ENCODE data around the gene CDK5. TPM values are rescaled to one million over a fixed set of nuclear protein-coding genes. Genes with fewer than 3 reads are reported as not detected.
A peak's percentile ranks its signal among the peaks of the same experiment; 100 is the strongest.

The CDK5 gene
- total RNA-seq, 3 donors from 2014 or later: 14.1 to 15.0 (median 14.3) TPM

DNA sequence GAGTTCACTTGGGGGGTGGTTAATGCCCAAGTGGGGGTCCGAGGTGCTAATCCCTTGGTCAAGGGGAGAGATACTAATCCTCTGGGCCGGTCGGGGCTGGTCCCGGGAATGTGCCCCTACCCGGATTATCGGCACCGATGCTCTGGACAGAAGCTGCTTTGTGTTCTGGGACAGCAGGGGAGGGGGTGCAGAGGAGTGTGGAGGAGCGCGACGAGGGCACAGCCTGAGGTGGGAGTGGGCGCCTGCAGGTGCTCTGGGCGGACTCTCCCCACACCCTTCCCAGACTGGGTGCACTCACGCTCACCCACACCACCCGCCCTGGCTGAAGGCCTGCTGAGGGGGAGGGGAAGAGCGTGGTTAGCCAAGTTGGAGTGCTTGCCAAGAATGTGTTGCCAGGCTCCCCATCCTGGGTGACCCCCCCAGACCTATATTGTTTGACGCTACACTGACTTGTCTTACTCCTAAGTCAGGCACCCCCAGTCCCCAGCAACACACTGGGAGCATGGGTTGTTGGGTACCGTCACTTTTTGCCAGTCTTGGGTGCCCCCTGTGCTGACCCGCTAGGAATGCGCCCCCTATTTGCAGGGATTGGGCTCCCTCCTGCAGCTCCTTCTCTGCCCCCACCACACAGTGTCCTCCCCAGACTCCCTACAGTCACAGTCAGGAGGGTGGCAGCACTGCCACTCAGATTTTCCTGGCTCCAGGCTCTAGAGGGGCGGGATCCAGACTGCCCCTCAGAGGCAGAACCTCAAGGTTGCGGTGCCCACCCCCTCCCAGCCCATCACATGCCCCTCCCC is 2.9 kb upstream of the CDK5 start:
- peaks cover 32% of the 10 kb centered on the region for H3K4me1 Mint-ChIP-seq (ENCODE audit: low read depth)
- H3K9me3 Mint-ChIP-seq: no peaks in the 10 kb centered on the region
- ATAC-seq: no peak
- no peak for DNase-seq
- peak overlapping the region; percentile 92 for H3K4me3 Mint-ChIP-seq
- H3K36me3 Mint-ChIP-seq (ENCODE audit: insufficient read depth): peaks cover 4% of the 10 kb centered on the region
- no peaks in the 10 kb centered on the region for H3K27me3 Mint-ChIP-seq (ENCODE audit: low read depth)

DNA sequence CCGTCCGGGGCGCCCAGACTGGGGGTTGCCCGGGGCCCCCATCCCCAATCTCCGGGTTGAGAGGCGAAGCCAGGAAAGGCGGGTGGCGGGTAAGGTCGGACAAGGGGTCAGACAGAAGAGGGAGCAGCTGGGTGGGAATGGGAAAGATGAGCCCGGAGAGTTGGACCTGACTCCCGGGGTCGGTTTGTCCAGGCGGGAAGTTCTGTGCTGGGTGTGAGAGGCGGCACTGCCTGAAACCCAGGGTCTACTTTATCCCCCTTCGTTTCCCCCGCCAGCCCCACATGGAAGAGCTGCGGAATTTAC is 2.4 kb upstream of the CDK5 start:
- Mint-ChIP-seq H3K4me1 (ENCODE audit: low read depth) (peaks cover 32% of the 10 kb centered on the region), H3K9me3 (no peaks in the 10 kb centered on the region), H3K4me3 (peak overlapping the region; percentile 92), H3K27me3 (ENCODE audit: low read depth) (no peaks in the 10 kb centered on the region), H3K36me3 (ENCODE audit: insufficient read depth) (no peaks in the 10 kb centered on the region)
- DNase-seq: no peak
- ATAC-seq: no peak

- Mint-ChIP-seq H3K9me3 (no peaks in the 10 kb centered on the region), H3K36me3 (ENCODE audit: insufficient read depth) (no peaks in the 10 kb centered on the region), H3K4me3 (peak within 1 kb of the TSS; percentile 92), H3K4me1 (ENCODE audit: low read depth) (peaks cover 32% of the 10 kb centered on the region), H3K27me3 (ENCODE audit: low read depth) (no peaks in the 10 kb centered on the region)
- DNase-seq (peak; percentile 70), ATAC-seq (peak; percentile 4 to 8)
Observed at GRCh38 chr7:151059367-151060112, 1.8 kb upstream of the CDK5 start, which contains the start of gene SLC4A2. TSS of gene SLC4A2 (plus strand) at chr7:151059589. CDS start at chr7:151061988, 2,399 bp downstream.

DNA sequence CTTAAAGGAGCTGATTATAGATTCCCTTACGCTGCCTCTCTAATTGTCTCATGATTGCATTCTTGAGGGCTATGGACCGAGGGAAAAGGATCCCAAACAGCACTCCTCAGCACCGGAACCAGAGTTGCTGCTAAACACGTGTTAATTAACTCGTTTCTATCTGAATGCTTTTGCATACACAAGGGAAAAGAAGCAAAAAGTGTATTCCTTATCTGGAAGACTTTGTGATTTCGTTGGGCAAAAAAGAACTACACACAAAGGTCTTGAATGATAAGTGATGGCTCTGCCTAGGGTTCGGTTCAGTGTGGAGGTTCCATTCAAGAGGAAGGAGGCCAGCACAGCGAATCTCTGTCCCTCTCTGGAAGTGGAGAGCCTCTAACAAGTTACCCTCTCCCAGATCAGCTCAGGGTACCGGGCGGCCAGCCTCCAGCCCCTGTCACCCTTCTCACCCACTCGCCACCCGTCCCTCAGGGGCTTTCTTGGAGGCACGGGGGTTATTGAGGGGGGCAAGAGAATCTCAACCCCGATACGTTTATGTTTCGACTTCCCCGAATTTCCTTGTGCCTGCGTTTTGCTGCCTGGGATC is 1.2 kb upstream of the CDK5 start:
- Mint-ChIP-seq H3K4me1 (ENCODE audit: low read depth) (peaks cover 32% of the 10 kb centered on the region), H3K4me3 (peak overlapping the region; percentile 92), H3K36me3 (ENCODE audit: insufficient read depth) (no peaks in the 10 kb centered on the region), H3K9me3 (no peaks in the 10 kb centered on the region), H3K27me3 (ENCODE audit: low read depth) (no peaks in the 10 kb centered on the region)
- DNase-seq (no peak), ATAC-seq (no peak)

GRCh38 chr7:151057989-151058780 is 488 bp upstream of the CDK5 start:
- peak overlapping the region; percentile 92 for H3K4me3 Mint-ChIP-seq

DNA sequence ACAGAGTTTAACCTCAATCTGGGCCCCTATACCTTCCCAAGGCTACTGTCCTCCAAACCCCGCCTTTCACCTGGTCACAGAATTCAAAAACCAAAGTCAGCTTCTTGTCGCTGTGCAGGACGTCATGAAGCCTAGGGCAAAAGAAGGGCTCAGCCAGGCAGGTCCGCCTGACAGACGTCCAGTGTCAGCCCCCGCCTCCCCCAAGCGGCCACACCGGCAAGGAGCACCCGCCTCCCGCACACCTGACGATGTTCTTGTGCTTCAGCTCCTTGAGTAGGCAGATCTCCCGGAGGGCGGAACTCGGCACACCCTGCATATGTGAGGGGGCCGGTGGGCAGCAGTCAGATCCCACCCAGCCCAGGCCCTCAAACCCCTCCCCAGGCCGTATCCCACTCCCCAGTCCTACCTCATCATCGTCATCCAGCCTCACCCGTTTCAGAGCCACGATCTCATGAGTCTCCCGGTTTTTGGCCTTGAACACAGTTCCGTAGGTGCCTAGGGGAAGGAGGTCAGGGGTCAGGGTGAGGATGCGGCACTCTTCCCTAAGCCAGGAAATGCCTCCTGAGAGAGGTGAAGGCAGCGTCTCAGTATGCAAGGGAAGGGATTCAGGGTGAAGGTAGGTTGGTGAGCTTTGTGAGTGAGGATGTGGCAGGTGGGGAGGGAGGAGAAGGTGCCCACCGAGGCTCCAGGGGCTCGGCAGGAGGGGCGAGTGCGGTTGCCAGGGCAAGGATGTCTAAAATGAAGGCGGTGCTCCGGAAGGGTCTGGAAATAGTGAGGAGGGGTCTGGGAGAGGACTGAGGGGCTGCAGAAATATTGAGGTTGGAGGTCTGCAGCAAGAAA is 811 bp downstream of the CDK5 start:
- Mint-ChIP-seq H3K4me3 (peak overlapping the region; percentile 92), H3K27me3 (ENCODE audit: low read depth) (no peaks in the 10 kb centered on the region), H3K9me3 (no peaks in the 10 kb centered on the region), H3K4me1 (ENCODE audit: low read depth) (peaks cover 34% of the 10 kb centered on the region), H3K36me3 (ENCODE audit: insufficient read depth) (no peaks in the 10 kb centered on the region)
- ATAC-seq (no peak), DNase-seq (no peak)

More at GRCh38 chr7:151057989-151058780, 488 bp upstream of the CDK5 start:
- ATAC-seq: peak; percentile 94 to 96
- H3K27me3 Mint-ChIP-seq (ENCODE audit: low read depth): no peaks in the 10 kb centered on the region
- H3K4me1 Mint-ChIP-seq (ENCODE audit: low read depth): peaks cover 32% of the 10 kb centered on the region
- H3K36me3 Mint-ChIP-seq (ENCODE audit: insufficient read depth): no peaks in the 10 kb centered on the region
- DNase-seq: peak; percentile 94
- H3K9me3 Mint-ChIP-seq: no peaks in the 10 kb centered on the region

- Mint-ChIP-seq H3K4me1 (ENCODE audit: low read depth) (peaks cover 30% of the 10 kb centered on the region), H3K36me3 (ENCODE audit: insufficient read depth) (no peaks in the 10 kb centered on the region), H3K4me3 (peak overlapping the region; percentile 92), H3K9me3 (no peaks in the 10 kb centered on the region), H3K27me3 (ENCODE audit: low read depth) (no peaks in the 10 kb centered on the region)
- DNase-seq (no peak), ATAC-seq (no peak)
Observed at GRCh38 chr7:151056283-151056665, 1.4 kb downstream of the CDK5 start.

DNA sequence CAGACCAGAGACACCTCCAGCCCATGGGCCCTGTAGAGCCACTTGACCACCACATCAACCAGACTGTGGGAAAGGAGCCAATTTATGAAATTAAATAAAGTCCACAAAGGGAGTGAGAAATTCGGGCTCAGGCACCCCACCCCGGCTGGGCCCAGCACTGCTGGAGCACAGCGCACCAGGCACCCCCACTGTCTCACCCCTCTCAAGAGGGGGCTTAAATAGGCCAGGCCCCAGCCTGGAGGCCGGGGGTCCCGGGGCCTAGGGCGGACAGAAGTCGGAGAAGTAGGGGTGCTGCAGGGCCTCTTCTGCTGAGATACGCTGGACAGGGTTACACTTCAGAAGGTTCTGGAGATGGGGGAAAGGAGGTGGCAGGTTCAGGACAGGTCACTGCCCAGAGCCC is 3.9 kb downstream of the CDK5 start:
- no peaks in the 10 kb centered on the region for H3K9me3 Mint-ChIP-seq
- H3K36me3 Mint-ChIP-seq (ENCODE audit: insufficient read depth): no peaks in the 10 kb centered on the region
- peaks cover 5% of the 10 kb centered on the region for H3K27me3 Mint-ChIP-seq (ENCODE audit: low read depth)
- peaks cover 18% of the 10 kb centered on the region for H3K4me1 Mint-ChIP-seq (ENCODE audit: low read depth)
- DNase-seq (no peak), ATAC-seq (no peak)
- H3K4me3 Mint-ChIP-seq: no peak overlapping the region

- Mint-ChIP-seq H3K4me3 (no peak overlapping the region), H3K36me3 (ENCODE audit: insufficient read depth) (no peaks in the 10 kb centered on the region), H3K9me3 (no peaks in the 10 kb centered on the region), H3K4me1 (ENCODE audit: low read depth) (peaks cover 14% of the 10 kb centered on the region), H3K27me3 (ENCODE audit: low read depth) (peaks cover 5% of the 10 kb centered on the region)
- DNase-seq (no peak), ATAC-seq (no peak)
Observed at GRCh38 chr7:151053096-151053495, 4.6 kb downstream of the CDK5 start.

DNA sequence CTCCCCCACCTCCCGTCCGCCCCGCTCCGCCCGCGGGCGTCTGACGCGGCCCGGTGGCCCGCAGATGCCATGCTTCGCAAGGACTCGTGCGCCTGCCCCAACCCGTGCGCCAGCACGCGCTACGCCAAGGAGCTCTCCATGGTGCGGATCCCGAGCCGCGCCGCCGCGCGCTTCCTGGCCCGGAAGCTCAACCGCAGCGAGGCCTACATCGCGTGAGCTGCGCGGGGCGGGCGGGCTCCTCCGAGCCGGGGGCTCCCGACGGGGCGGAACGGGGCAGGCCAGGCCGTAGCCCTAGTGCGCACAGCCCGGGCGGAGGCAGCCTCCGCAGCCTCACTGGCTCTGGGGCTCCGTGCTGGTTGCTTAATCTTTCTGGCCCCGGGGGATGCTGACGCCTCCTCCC is 6.6 kb downstream of the CDK5 start:
- Mint-ChIP-seq H3K36me3 (ENCODE audit: insufficient read depth) (no peaks in the 10 kb centered on the region), H3K27me3 (ENCODE audit: low read depth) (peaks cover 5% of the 10 kb centered on the region), H3K4me1 (ENCODE audit: low read depth) (peaks cover 2% of the 10 kb centered on the region), H3K9me3 (no peaks in the 10 kb centered on the region), H3K4me3 (no peak overlapping the region)
- DNase-seq (no peak), ATAC-seq (peak; percentile 84 to 90)

GRCh38 chr7:151048911-151049463 is 8.7 kb downstream of the CDK5 start:
- DNase-seq: no peak
- H3K9me3 Mint-ChIP-seq: no peaks in the 10 kb centered on the region
- H3K4me1 Mint-ChIP-seq (ENCODE audit: low read depth): peaks cover 2% of the 10 kb centered on the region
- no peak overlapping the region for H3K4me3 Mint-ChIP-seq
- no peak for ATAC-seq
- H3K27me3 Mint-ChIP-seq (ENCODE audit: low read depth): peaks cover 5% of the 10 kb centered on the region
- H3K36me3 Mint-ChIP-seq (ENCODE audit: insufficient read depth): peaks cover 2% of the 10 kb centered on the region

DNA sequence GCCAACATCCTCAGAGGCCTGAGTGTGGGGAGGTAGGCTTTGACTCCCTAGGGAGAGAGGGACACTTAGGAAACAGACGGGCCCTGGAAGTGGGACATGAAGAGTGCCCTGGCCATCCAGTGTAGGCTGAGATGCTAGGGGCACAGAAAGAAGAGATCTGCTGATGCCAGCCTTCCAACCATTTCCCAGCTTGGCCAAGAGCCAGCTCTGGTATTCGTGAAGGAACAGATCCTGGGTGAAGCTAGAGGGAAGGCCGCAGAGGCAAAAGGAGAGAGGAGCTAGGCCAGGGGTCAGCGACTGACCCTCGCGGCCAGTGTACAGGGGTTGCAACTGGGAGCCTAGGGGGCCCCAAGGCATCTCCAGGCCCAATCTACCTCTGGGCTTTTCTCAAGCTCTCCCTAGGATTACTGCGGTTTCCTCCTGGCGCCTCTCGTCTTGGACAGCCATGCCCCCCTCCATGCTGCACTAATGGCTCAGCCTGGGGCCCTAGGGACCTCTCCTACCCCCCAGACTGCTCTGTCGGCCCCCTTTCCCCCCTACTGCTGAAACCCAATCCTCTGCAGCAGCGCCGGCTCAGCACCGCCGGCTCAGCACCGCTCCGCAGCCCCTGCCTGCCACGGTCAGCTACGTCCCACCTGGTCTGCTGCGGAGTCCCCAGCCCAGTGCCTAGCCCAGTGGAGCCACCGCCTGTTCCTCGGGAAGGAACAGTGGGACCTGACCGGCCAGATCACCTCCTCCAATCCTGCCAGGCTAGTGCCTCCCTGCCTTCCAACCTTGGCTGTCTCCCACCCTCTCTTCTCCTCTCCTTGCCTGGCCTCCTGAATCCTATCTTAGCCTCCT is 9.5 kb downstream of the CDK5 start, which contains the start of gene ASIC3:
Gene ASIC3 (plus strand): TSS at position 556 of the 840 bp plus-strand sequence. CDS start 355 bp downstream, outside the sequence.
- DNase-seq: no peak
- no peak for ATAC-seq

More for the DNA sequence above, 9.5 kb downstream of the CDK5 start, which contains the start of gene ASIC3:
- peaks cover 1% of the 10 kb centered on the region for H3K4me1 Mint-ChIP-seq (ENCODE audit: low read depth)
- peaks cover 5% of the 10 kb centered on the region for H3K27me3 Mint-ChIP-seq (ENCODE audit: low read depth)
- peaks cover 2% of the 10 kb centered on the region for H3K36me3 Mint-ChIP-seq (ENCODE audit: insufficient read depth)
- H3K4me3 Mint-ChIP-seq: no peak within 1 kb of the TSS
- H3K9me3 Mint-ChIP-seq: no peaks in the 10 kb centered on the region
